ENCODE results near the gene CDC42BPB. TPM values are rescaled to one million over a fixed set of nuclear protein-coding genes. Genes with fewer than 3 reads are reported as not detected.
"Not testable (repeated sequence)": the region's sequence is repeated elsewhere in the genome, so short reads cannot be mapped to it uniquely, and the experiment has no call there.

Gene CDC42BPB
- total RNA-seq, 1 donor from 2014 or later, result 83.1 TPM

GRCh38 chr14:103050935-103051334, 6.4 kb downstream of the CDC42BPB start:
- DNase-seq, result no peak

DNA sequence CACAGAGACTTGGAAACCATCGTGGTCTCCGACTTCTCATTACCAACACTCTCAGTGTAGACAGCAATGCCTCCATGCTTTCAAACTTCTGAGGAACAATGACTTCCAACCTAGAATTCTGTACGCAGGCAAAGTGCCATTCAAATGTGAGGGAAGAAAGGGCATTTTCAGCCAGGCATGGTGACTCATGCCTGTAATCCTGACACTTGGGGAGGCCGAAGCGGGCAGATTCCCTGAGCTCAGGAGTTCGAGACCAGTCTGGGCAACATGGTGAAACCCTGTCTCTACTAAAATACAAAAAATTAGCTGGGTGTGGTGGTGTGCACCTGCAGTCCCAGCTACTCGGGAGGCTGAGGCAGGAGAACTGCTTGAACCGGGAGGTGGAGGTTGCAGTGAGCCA, 9.9 kb downstream of the CDC42BPB start:
- not testable (repeated sequence) for DNase-seq

GRCh38 chr14:103045371-103045869, 11.9 kb downstream of the CDC42BPB start:
- DNase-seq, result peak; percentile 47

DNA sequence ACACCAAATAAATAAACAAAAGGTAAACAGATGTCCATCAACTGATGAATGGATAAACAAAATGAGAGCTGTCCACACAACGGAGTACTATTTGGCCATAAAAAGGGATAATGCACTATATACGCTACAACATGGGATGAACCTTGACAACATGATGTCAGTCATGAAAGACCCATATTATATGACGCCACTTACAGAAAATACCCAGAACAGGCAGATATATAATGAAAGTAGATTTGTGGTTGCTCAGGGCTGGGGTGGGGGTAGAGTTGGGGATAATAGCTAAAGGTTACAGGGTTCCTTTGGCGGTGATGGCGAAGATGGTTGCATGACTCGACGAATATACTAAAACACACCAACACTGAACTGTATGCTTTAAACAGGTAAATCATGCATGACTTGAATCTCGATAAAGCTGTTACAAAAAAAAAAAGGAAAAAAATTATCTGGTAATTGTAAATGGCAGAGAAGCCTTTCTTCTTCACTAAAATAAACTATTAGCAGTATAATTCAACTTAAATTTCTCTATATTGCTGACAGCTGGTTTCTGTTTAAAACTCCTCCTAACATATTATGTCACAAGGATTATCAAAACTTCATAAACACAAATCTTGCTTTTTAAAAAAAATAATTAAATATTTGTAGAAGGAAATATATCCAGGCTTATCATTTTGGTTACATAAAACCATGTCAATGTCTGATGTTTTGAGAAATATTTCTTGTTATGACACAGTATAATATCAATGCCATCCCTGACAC, 13.9 kb downstream of the CDC42BPB start:
- no peak for DNase-seq

- DNase-seq, result no peak
These were observed 15.9 kb downstream of the CDC42BPB start for GRCh38 chr14:103041464-103041863.

GRCh38 chr14:103033681-103034096, 23.7 kb downstream of the CDC42BPB start:
- DNase-seq, result no peak

DNA sequence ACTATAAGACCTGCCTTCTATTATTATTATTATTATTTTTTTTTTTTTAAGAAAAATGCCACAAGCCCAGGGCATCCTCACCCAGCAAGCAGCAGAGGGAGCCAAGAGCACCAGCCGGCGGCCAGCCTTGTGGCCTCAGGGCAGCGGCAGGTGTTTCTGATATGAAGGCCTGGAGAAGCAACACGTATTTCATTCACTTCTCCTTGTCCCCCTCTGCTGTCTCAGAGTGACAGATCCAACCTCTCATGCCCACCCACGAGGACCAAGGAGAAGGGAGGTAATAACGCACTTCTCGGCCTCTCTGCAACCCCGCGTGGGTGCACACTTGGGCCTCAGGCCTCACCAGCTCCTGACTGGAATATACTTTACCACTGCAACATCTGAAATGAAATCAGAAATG, 25.4 kb downstream of the CDC42BPB start:
- peak; percentile 40 for DNase-seq

GRCh38 chr14:103031566-103031911, 25.8 kb downstream of the CDC42BPB start:
- DNase-seq, result no peak

- no peak for DNase-seq
These were observed 26.4 kb downstream of the CDC42BPB start for GRCh38 chr14:103030741-103031565.

DNA sequence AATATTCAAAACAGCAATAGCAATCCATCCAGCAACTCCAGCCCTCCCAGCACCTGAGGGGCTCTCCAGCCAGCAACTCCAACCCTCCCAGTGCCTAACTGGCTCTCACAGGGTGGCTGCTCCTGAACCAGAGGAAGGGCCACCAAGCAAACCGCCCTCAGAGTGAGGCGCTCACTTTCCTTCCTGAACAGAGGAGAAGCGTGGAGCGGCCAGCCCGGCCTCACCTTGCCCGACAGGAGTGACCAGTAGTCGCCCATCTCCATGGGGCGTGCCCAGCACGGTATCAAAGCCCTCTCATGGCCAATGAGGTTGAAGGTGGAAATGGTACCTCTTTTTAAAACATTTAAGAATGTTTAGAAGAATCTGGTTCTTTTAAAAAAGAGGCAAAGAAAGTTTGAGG, 27.4 kb downstream of the CDC42BPB start:
- DNase-seq, result no peak

- no peak for DNase-seq
These were observed 28.6 kb downstream of the CDC42BPB start for GRCh38 chr14:103028772-103029171.

- peak; percentile 22 for DNase-seq
These were observed 29.1 kb downstream of the CDC42BPB start for GRCh38 chr14:103028161-103028767.

DNA sequence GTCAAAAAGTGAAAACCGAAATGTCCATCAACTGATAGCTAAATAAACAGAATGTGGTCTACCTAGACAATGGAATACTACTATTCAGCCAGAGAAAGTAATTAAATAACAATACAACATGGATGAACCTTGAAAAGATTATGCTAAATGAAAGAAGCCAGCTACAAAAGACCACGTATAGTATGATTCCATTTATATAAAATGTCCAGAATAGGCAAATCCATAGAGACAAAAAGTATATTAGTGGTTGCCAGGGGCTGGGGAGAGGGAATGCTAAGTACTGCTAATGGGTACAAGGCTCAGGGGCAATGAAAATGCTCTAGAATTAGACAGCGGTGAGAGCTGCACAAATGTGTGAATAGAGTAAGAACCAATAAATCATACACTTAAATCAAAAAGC, 29.9 kb downstream of the CDC42BPB start:
- no peak for DNase-seq

DNA sequence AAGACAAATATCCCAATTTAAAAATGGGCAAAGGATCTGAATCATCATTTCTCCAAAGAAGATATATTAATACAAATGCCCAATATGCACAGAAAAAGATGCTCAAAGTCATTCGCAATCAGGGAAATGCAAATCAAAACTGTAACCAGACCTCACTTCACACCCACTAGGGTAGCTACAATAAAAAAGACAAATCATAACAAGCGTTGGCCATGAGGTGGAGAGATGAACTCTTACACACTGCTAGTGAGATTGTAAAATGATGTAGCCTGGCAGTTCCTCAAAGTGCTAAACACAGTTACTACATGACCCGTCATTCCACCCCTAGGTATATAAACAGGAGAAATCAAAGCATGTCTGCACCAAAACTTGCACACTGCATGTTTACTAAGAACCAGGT, 30.4 kb downstream of the CDC42BPB start:
- no peak for DNase-seq

- not testable (repeated sequence) for DNase-seq
These were observed 31.2 kb downstream of the CDC42BPB start for GRCh38 chr14:103026196-103026595.

DNA sequence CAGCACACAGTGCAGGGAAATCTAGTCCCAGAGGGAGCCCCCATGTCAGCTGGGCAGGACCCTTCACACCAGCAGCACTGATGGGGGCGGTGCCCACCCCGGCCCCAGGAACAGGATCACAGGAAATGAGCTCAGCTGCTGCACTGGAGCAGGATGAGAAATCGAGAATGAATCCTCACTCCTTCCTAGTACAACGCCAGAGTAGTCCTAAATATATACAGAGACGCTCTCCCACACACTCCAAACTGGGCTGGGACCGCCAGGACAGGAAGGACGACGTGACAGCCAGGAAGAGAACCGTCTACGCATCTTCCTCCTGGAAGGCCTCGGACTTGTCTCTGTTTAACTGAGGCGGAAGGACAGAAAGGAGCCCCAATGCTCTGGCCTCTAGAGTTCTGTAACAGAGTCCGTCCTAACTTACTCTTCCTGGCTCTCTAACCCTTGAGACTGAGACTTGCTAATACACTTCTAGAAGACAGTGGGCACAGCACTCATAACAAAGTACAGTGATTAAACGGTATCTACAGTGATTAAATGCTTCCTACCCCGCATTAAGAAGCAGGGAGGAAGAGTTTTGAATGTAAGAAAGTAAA, 33.4 kb downstream of the CDC42BPB start:
- DNase-seq, result peak; percentile 57

- no peak for DNase-seq
These were observed 34.7 kb downstream of the CDC42BPB start for GRCh38 chr14:103022685-103023044.

DNA sequence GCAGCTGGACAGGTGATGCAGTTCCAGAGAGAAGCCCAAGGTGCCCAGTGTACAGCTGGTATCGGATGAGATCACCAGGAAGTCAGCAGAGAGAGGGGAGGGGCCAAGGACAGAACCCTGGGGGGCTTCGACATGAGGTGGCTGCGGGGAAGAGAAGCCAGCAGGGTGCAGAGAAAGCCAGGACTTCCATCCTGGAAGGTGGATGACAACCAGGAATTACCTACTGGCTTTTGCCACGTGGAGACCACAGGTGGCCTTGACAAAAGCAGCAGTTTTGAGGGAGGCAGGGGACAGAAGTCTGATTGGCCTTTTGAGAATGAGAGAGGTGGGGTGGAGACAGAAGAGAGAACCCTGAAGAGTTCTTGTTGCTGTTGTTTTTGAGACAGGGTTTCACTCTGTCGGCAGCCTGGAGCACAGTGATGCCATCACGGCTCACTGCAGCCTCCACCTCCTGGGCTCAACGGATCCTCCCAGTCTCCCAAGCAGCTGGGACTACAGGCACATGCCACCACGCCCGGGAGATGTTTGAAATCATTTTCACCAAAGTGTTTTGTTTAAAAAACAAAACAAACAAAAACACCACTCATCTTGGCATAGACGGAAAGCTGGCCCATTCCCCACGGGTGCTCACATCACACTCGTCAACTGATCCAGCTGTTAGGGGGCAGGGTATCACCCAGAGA, 35.2 kb downstream of the CDC42BPB start:
- peak; percentile 29 for DNase-seq

DNA sequence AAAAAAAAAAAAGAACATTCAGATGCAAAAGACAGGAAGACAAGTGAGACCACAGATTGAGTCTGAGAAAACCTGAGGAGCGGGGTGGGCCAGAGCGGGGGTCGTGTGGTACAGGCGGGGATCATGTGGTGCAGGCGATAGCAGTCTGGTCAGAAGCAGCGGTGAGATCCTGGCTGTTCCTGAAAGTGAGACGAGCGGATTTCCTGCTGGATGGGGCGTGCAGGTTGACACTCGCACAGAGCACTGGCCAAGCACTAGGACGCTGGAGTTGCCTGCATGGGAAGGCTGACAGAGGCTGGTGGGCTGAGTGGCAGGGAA, 35.7 kb downstream of the CDC42BPB start:
- no peak for DNase-seq

DNA sequence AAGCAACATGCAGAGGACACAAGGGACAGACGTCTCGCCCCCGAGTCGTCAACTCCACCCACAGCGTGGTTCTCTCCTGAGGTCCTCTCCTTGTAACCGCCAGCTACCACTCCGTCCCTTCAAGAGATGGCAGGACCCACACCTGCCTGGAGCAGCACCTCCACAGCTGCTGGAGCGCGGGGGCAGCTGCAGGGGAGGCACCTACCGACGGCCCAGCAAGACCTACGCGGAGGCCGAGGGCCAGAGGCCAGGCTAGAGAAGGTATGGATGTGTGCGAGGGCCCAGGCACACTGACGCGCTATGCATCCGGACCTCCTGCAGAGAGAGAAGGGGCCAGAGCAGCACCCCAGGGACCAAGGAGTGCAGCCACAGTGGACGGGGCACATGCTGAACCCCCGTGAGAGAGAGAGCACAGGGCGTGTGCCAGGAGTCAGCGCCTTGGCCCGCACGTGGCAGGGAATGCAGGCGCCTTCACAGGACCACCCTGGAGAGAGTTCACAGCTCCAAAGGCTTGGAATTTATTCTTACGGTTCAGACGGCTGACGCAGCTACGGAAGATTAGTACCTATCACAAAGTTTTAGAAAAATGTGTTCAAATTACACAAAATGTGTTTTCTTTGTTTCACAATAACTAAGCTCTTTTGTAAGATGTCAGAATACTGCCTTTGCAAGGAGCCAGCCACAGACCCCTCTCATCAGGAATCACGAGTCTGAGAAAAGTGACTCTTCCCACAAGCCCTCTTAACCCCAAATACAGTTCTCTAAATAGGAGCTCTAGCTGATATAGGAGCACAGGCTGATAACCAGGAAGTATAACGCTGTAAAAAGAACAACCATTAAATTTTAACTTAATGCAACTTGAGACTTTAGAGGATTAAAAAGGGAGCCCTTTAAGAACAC, 36.8 kb downstream of the CDC42BPB start:
- DNase-seq, result no peak

- no peak for DNase-seq
These were observed 37.5 kb downstream of the CDC42BPB start for GRCh38 chr14:103019826-103020225.
